GM12875 (cell line): ENCODE measurements around the gene FGF12.

ENCODE experiments used
- H3K4me3 ChIP-seq: one replicate; pipeline ENCODE4 v1.5.1; 2011; ENCODE audit warnings: low read depth, low read length, control low read depth
- TF ChIP-seq, protein P1 (sequence below): IDR thresholded peaks from 2 replicates; pipeline ENCODE4 v1.5.1; 2011; ENCODE audit warnings: low read depth, mild to moderate bottlenecking, control low read depth, inconsistent platforms, low read length, moderate library complexity, borderline replicate concordance; ENCODE audit not compliant: insufficient read depth

FGF12 gene

DNA sequence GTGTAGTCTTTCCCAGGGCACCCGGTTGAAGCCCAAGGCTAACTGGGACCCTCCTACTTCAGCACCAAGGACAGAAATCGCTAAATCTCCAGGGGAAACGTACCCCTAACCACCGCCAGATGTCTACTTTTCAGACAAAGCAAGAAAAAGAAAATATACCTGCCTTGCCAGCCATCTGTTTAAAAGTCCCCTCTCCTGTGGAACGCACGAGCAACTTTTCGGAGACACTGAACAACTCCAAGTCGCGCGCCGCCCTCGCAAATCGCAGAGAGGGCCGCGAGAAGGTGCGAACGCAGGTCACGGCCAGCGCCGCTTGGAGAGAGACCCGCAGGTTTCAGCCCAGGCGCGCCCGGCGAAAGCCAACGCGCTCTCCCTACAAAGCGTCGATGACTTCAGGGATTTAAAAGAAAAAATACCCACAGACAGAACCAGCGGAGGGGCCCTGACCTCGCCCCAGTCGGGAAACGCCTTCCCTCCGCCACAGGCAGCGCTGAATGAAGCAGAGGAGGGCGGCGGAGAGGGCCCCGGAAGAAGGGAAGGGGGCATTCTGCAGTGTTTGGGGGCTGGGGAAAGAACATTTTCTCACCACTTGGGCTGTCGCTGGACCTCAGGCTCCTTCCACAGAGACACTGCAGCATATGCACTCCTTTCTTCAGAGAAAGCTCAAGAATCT, 213.1 kb downstream of the FGF12 start:
- TF ChIP-seq, protein P1, sequence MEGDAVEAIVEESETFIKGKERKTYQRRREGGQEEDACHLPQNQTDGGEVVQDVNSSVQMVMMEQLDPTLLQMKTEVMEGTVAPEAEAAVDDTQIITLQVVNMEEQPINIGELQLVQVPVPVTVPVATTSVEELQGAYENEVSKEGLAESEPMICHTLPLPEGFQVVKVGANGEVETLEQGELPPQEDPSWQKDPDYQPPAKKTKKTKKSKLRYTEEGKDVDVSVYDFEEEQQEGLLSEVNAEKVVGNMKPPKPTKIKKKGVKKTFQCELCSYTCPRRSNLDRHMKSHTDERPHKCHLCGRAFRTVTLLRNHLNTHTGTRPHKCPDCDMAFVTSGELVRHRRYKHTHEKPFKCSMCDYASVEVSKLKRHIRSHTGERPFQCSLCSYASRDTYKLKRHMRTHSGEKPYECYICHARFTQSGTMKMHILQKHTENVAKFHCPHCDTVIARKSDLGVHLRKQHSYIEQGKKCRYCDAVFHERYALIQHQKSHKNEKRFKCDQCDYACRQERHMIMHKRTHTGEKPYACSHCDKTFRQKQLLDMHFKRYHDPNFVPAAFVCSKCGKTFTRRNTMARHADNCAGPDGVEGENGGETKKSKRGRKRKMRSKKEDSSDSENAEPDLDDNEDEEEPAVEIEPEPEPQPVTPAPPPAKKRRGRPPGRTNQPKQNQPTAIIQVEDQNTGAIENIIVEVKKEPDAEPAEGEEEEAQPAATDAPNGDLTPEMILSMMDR = no peak
- H3K4me3 ChIP-seq = no peak overlapping the region

DNA sequence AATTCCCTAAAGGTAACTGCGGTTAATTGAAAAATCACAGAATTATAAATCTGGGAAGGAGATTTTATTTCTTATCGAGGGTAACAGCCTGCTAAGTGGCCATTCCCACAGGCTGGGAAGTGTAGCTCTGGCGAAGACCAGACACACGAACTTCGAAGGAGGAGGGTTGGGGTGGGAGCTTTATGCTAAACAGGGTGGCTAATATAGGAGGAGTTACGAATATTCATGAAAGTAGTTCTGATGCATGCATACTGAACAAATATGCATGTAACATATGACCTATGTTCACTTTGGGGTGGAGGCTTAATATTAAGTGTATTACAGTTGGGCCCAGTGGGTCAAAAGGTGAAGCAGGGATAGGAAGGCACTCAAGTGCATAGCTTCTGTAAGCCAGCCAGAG, 221.6 kb downstream of the FGF12 start:
- TF ChIP-seq, protein P1 = no peak
- H3K4me3 ChIP-seq = no peak overlapping the region

DNA sequence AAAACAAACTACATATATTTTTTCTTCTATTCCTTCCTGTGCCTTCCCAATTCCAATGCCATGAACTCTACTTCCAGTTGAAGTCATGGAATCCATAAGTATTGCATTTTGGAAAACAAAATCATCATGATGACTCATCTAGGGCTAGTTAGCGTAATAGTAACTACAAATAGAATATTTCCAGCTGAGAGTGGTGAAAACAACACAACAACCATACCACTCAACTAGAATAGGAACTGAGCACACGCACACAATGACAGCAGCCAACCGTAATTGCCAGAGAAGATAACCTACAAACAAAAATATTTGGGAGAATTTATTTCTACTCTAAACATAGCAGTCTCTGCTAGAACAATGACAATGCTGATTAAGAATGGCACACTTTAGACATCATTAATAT, 225.9 kb downstream of the FGF12 start:
- TF ChIP-seq, protein P1 = no peak
- H3K4me3 ChIP-seq = no peak overlapping the region

DNA sequence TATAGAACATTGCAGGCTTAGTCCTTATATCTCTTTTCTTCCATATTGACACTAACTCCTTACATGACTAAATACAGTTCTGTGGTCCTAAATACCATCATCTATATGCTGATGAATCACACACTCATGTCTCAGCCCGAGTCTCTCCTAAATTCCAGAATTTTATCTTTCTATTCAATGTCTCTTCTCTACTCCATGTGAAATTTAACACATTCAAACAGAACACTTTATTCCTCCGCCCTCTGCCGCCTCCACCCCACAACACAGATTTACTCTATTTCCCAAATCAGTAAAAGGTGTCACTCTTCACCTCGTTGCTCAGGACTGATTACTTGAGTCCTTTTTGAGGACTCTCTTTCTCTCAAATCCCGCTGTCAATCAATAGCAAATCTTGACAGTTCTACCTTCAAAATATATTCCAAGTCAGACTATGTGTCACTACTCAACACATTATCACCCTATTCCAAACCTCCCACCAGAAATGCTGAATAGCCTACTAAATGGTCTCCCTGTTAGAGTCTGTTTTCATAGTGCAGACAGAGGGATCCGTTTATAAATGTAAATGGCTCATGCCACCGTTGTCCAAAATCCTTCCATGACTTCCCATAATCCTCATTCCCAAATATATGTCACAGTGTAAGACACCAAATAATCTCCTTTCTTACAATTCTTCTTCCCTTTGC, 230.3 kb downstream of the FGF12 start:
- H3K4me3 ChIP-seq = no peak overlapping the region
- TF ChIP-seq, protein P1 = no peak

DNA sequence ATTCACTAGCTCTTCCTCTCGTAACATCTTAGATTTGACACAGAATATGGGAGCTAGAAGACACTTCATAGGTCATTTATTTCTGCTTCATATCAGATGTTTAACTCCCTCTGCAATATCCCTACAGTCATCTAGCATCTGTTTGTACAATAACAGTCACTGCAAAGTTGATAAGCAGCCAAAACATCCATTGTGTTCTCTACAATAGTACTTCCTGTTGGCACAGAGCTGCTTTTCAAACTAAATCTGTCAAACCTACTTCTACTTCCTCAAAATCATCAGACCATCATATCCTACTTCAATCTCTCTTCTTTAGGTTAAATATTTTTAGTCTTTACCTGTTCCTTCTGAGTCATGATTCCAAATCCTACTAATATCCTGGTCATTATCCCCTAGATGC, 233.2 kb downstream of the FGF12 start:
- TF ChIP-seq, protein P1 = no peak
- no peak overlapping the region for H3K4me3 ChIP-seq

DNA sequence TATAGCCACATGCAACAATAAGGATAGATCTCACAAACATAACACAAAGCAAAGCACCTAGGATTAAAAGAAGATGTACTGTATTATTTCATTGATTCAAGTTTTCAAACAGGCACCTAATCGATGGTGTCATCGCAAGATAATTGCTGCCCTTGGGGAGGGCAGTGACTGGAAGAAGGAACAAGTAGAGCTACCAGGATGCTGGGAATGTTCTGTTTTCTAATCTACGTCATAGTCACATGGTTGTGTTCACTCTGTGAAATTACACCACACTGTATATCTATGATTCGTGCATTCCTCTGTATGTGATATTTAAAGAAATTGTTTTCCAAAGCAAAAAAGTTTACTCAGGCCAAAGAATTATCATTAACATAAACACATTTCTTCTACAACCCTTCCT, 236.6 kb downstream of the FGF12 start:
- H3K4me3 ChIP-seq = no peak overlapping the region
- TF ChIP-seq, protein P1 = no peak

DNA sequence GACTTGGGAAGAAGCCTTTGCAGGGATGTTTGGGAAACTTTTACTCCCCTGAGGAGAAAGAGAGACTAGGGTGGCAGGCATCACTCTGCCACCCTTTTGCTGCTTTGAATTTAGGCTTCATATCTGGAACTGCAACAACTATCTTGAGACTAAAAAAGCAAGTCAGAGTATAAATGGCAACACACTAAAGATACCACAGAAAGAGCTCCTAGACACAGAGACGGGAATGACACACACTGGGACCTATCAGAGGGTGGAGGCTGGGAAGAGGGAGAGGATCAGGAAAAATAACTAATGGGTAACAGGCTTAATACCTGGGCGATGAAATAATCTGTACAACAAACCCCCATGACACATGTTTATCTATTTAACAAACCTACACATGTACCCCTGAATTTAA, 237.8 kb downstream of the FGF12 start:
- no peak overlapping the region for H3K4me3 ChIP-seq
- TF ChIP-seq, protein P1 = no peak
